Rectal smooth muscle tissue (tissue), 1 donor: ENCODE data around the gene AP1M2.
A peak's percentile ranks its signal among the peaks of the same experiment; 100 is the strongest.
"Not testable (repeated sequence)": the region's sequence is repeated elsewhere in the genome, so short reads cannot be mapped to it uniquely, and the experiment has no call there.

Source experiments
- H3K27ac ChIP-seq: one replicate; pipeline ENCODE4 v1.7.0; 2013; ENCODE audit warnings: low read depth, low read length, inconsistent platforms
- H3K27me3 ChIP-seq: one replicate; pipeline ENCODE4 v1.7.0; 2013; ENCODE audit warnings: low read length; ENCODE audit not compliant: control insufficient read depth, insufficient read depth
- H3K36me3 ChIP-seq: one replicate; pipeline ENCODE4 v1.7.0; 2013; ENCODE audit warnings: low read length; ENCODE audit not compliant: control insufficient read depth, insufficient read depth
- H3K4me1 ChIP-seq: one replicate; pipeline ENCODE4 v1.7.0; 2013; ENCODE audit warnings: low read length; ENCODE audit not compliant: control insufficient read depth, insufficient read depth
- H3K4me3 ChIP-seq: one replicate; pipeline ENCODE4 v1.7.0; 2013; ENCODE audit warnings: low read length
- H3K9ac ChIP-seq: one replicate; pipeline ENCODE4 v1.7.0; 2013; ENCODE audit warnings: low read length

Gene AP1M2

GRCh38 chr19:10587839-10588150 lies 683 bp upstream of the AP1M2 start:
- no peaks in the 10 kb centered on the region for H3K36me3 ChIP-seq
- H3K4me3 ChIP-seq, result no peak overlapping the region
- no peak overlapping the region for H3K27ac ChIP-seq
- peaks cover 5% of the 10 kb centered on the region for H3K27me3 ChIP-seq
- no peak overlapping the region for H3K9ac ChIP-seq
- no peaks in the 10 kb centered on the region for H3K4me1 ChIP-seq

GRCh38 chr19:10586396-10586795 lies 716 bp downstream of the AP1M2 start:
- Histone ChIP-seq H3K4me1 (no peaks in the 10 kb centered on the region), H3K36me3 (no peaks in the 10 kb centered on the region), H3K4me3 (peak overlapping the region; percentile 67), H3K9ac (no peak overlapping the region), H3K27me3 (peaks cover 5% of the 10 kb centered on the region), H3K27ac (no peak overlapping the region)

- Histone ChIP-seq H3K27me3 (peaks cover 5% of the 10 kb centered on the region), H3K9ac (no peak overlapping the region), H3K4me3 (no peak overlapping the region), H3K36me3 (no peaks in the 10 kb centered on the region), H3K27ac (no peak overlapping the region), H3K4me1 (no peaks in the 10 kb centered on the region)
Measured at GRCh38 chr19:10583036-10583776, 3.9 kb downstream of the AP1M2 start.

- Histone ChIP-seq H3K27ac (no peak overlapping the region), H3K4me3 (no peak overlapping the region), H3K36me3 (no peaks in the 10 kb centered on the region), H3K4me1 (no peaks in the 10 kb centered on the region), H3K27me3 (peaks cover 3% of the 10 kb centered on the region), H3K9ac (no peak overlapping the region)
Measured at GRCh38 chr19:10582091-10582490, 5.0 kb downstream of the AP1M2 start.

GRCh38 chr19:10580979-10581631 lies 6.0 kb downstream of the AP1M2 start:
- Histone ChIP-seq H3K27ac (no peak overlapping the region), H3K27me3 (no peaks in the 10 kb centered on the region), H3K36me3 (no peaks in the 10 kb centered on the region), H3K4me3 (no peak overlapping the region), H3K4me1 (no peaks in the 10 kb centered on the region), H3K9ac (peak overlapping the region; percentile 14)

GRCh38 chr19:10577951-10578350 lies 9.2 kb downstream of the AP1M2 start:
- no peaks in the 10 kb centered on the region for H3K27me3 ChIP-seq
- no peaks in the 10 kb centered on the region for H3K4me1 ChIP-seq
- no peak overlapping the region for H3K4me3 ChIP-seq
- no peak overlapping the region for H3K9ac ChIP-seq
- no peak overlapping the region for H3K27ac ChIP-seq
- H3K36me3 ChIP-seq, result no peaks in the 10 kb centered on the region

GRCh38 chr19:10575011-10575716 lies 11.9 kb downstream of the AP1M2 start:
- H3K36me3 ChIP-seq, result no peaks in the 10 kb centered on the region
- no peak overlapping the region for H3K9ac ChIP-seq
- H3K27ac ChIP-seq, result no peak overlapping the region
- no peaks in the 10 kb centered on the region for H3K27me3 ChIP-seq
- H3K4me3 ChIP-seq, result no peak overlapping the region
- no peaks in the 10 kb centered on the region for H3K4me1 ChIP-seq

- Histone ChIP-seq H3K4me3 (no peak overlapping the region), H3K27ac (no peak overlapping the region), H3K4me1 (peaks cover under 1% of the 10 kb centered on the region), H3K27me3 (no peaks in the 10 kb centered on the region), H3K9ac (no peak overlapping the region), H3K36me3 (no peaks in the 10 kb centered on the region)
Measured at GRCh38 chr19:10574462-10574861, 12.7 kb downstream of the AP1M2 start.

GRCh38 chr19:10573793-10574192 lies 13.3 kb downstream of the AP1M2 start:
- not testable (repeated sequence) for H3K27ac ChIP-seq, H3K9ac ChIP-seq, H3K27me3 ChIP-seq

GRCh38 chr19:10568826-10569651 lies 18.1 kb downstream of the AP1M2 start, which contains the start of gene CDKN2D:
Gene CDKN2D, minus strand, starts transcription at chr19:10568979. Its CDS starts 326 bp downstream, at chr19:10568653.
- peak within 1 kb of the TSS; percentile 73 for H3K4me3 ChIP-seq
- peak within 1 kb of the TSS; percentile 51 for H3K27ac ChIP-seq
- H3K27me3 ChIP-seq, result no peaks in the 10 kb centered on the region
- H3K9ac ChIP-seq, result no peak within 1 kb of the TSS
- peaks cover 12% of the 10 kb centered on the region for H3K4me1 ChIP-seq
- no peaks in the 10 kb centered on the region for H3K36me3 ChIP-seq

More at GRCh38 chr19:10573793-10574192, 13.3 kb downstream of the AP1M2 start:
- H3K4me3 ChIP-seq, H3K36me3 ChIP-seq, H3K4me1 ChIP-seq: not testable (repeated sequence)

GRCh38 chr19:10568062-10568825 lies 18.9 kb downstream of the AP1M2 start:
- Histone ChIP-seq H3K27me3 (no peaks in the 10 kb centered on the region), H3K27ac (peak overlapping the region; percentile 51), H3K36me3 (no peaks in the 10 kb centered on the region), H3K9ac (no peak overlapping the region), H3K4me1 (peaks cover 12% of the 10 kb centered on the region), H3K4me3 (peak overlapping the region; percentile 69)
